Glomerular visceral epithelial cell (primary cell): ENCODE results near the gene OTOA.
A peak's percentile ranks its signal among the peaks of the same experiment; 100 is the strongest.
"Not testable (repeated sequence)": the region's sequence is repeated elsewhere in the genome, so short reads cannot be mapped to it uniquely, and the experiment has no call there.

Source experiments
- DNase-seq: peaks from one replicate; pipeline ENCODE4 v3.0.0-alpha.2; 2016; ENCODE audit errors: extremely low spot score

Gene OTOA

DNA sequence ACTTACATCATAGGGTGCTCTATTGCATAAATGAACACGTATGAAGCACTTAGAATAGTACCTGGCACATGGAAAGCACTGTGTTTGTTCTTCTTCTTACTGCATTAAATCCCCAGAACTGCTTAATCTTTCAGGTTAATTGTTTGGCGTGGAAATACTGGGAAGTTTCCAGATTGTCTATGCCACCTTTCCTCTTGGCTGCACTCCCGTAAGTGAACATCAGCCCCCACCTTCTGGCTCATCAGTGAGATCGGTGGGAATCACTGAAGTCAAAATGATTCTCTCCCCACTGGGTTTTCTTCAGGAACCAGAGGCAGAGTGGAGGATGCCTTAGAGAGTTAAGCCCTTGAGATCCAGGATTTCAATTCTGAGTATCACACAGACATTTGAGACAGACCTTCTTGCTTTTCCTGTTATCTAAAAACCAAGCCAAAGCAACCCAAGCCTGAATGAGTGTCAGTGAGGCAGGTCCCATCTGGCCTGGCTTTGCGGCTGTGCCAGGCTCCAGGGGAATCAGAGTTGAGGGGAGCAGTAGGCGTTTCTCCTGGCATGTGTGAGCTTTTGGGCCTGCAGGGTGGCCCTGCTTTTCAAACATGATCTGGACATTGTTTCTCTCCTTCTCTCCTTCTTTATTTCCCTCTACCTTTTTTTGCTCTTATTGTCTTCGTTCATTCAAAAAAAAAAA is 59.1 kb downstream of the OTOA start:
- no peak for DNase-seq

DNA sequence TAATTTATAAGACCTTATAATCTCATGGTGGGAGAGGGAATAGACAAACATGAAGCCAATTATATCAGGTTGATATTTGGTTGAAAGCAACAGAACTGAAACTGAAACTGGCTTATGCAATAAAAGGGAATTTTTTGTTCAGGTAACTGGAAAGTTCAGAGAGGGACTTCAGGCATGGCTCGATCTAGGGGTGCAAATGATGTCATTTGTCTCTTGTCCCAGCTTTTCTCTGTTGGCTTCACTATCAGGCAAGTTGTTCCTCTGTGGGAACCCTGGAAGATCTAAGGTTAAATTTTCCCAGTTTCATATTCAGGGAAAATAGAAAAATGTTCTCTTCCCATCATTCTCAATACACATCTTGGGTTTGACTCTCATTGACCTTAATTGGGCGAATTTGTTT is 59.8 kb downstream of the OTOA start:
- no peak for DNase-seq

DNA sequence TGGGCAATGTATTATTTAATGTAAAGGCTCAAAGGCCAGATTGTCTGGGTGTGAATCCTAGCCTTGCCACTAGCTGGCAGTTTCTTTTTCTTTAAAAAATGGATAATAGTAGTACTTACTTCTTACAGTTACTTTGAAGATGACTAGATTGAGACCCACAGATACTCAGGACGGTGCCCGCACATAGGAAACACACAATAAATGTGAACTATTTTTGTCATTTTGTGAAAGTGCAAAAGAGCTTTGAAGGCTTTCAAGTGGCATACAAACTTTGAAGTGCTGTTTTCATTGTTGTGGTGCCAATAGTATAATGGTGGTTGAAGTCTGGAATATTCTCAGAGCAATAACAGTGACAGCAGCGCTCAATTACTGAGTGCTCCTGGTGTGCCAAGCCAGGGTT is 63.6 kb downstream of the OTOA start:
- no peak for DNase-seq

DNA sequence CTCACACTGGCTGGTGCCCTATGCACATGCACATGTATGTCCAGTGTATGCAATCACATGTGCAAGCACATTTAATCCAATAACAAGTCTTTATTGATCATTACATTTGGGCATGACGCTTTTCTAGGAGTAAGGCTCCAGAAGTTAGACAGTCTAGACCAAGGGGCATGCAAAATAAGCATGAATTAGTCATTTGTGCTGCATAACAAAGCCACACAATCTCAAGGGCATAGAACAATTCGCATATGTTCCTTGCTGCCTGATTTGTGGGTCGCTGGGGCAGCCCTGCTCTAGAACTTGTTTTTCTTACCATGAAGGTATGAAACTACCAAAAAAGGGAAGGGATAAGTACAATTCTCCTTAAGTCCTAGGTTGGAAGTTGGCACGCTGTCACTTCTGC is 67.5 kb downstream of the OTOA start:
- DNase-seq = not testable (repeated sequence)

DNA sequence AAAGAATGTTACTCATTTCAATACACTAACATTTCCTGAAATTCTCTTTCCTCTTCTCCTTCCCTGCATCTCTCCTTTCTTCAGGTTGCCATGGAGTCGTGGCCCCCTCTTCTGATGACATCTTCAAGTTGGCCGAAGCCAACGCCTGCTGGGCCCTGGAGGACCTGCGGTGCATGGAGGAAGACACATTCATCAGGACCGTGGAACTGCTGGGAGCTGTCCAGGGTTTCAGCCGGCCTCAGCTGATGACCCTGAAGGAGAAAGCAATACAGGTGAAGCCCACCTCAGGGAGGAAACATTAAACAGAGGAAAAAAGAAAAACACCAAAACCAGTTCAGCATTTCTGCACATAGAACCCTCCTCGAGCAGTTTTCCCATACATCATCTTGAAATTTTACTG is 76.9 kb downstream of the OTOA start:
- DNase-seq = not testable (repeated sequence)

DNA sequence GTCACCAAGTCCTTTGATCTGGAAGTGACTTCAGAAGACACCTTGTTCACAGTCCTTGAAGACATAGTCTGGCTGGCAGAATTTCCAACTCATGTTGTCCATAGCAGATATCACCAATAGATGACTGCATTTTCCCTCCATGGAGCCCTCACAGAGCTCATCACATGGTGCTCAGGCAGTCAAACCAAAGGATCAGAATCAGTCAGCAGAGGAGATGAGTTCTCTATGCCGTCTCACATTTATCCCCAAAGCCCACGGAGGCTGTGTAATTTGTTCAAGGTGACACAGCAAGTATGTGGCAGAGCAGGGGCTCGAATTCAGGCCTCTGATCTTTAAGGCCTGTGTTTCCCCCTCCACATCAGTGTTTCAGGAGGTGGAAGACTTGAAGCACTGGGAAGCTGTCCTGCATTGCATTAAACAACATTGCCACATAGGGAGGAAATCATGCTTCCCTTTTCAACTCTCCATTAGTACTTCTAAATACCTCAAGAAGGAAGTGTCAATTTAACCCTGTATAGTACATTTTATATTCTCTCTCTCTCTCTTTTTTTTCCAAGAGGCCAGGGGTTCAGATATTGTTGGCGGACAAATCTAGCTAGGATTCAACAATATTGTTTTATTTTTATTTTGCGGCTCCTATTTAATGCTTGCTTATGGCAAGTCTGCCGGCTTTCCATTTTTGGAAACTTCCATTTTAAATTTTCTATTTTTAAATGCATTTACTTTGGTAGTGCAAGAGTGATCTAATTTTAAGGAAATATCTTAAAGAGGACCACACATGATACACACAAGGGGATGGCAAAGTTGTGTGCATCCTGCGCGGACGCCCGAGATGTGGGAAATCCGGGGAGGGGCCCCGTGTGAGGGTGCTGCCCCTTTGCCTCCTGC is 92.7 kb downstream of the OTOA start:
- not testable (repeated sequence) for DNase-seq

DNA sequence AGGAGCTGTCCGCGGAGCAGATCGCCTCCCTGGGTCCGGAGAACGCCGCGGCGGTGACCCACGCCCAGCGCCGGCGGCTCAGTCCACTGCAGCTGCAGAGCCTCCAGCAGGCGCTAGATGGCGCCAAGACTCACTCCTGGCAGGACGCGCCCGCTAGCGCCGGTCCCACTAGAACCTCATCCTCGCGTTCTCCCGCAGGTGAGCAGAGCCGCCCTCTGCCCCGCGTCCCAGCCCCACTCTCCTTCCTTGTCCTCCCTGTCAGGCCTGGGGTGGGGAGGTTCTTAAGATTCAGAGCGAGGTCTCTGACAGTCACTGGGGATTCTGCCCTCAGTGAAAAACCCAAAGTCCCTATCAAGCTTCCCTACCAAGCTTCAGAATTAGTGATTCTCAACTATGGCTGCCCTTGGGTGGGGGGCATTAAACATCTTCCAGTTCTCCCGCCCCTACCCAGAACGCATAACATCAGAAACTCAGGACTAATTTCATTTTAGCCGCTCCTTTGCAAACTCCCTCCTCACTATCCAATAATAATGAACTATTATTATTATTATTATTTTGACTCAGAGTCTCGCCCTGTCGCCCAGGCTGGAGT is 93.4 kb downstream of the OTOA start:
- not testable (repeated sequence) for DNase-seq

DNA sequence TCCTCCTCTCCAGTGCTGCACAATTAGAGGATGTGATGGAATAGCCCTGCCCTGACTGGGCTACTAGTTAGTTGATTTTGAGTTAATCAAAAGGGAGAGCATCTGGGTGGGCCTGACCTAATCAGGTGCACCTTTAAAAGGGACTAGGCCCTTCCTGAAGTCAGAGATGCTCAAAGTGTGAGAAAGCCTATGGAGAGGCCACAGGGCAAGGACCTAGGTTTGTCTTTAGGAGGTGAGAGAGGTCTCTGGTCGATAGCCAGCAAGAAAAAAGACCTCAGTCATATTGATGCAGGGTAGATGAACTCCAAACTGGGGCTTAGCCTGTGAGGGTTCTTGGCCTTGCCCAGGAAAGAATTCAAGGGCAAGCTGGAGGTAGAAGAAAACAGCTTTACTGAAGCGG is 104.5 kb downstream of the OTOA start:
- not testable (repeated sequence) for DNase-seq

DNA sequence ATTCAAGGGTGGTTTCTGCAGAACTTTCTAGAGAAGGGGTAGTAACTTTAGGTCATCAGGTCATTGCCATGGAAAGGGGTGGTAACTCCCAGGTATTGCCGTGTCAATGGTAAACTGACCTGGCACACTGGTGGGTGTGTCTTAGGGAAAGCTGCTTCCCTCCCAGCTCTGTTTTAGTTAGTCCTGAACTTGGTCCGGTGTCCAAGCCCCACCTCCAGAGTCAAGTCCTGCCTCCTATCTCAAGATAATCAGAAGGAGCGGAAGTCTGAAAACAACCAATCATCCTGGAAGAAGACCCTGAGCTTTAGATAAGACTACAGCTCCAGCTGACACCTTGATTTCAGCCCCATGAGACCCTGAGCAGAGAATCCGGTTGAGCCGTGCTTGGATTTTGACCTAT is 105.0 kb downstream of the OTOA start:
- not testable (repeated sequence) for DNase-seq

DNA sequence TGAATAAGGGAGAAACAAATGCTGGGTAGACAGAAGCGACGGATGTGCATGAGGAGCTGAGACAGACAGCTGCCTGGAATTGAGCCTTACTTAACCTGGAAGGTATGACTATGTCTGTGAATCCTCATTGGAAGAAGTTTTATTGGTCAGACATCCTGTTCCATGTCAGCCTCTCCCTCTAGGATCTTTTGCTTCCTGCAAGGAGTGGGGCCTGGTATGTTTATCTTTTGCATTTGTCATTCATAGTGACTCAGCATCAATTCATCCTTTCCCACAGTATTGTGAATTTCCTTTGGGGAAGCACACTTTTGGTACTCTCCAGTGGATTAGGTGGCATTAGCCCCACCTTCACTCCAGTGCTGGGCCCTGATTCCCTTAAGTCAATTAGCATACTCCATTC is 105.5 kb downstream of the OTOA start:
- DNase-seq = peak; percentile 50

DNA sequence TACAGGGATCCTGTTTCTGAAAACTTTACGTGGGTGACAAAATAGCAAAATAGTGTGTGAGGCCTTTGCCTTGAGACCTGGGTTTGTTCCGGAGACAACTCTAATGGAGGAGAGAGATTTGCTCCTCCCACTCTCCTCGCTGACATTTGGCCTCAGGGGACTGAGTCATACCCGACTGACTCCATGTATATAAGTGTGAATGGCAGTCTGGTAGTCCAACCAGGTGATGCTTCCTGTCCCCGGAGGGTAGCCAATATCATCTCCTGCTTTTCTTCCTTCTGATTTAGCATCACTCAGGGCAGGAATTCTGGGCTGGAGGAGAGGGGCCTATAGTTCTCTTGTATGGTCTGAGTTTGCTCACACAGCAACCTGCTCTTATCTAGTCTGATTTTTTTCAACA is 106.8 kb downstream of the OTOA start:
- not testable (repeated sequence) for DNase-seq

DNA sequence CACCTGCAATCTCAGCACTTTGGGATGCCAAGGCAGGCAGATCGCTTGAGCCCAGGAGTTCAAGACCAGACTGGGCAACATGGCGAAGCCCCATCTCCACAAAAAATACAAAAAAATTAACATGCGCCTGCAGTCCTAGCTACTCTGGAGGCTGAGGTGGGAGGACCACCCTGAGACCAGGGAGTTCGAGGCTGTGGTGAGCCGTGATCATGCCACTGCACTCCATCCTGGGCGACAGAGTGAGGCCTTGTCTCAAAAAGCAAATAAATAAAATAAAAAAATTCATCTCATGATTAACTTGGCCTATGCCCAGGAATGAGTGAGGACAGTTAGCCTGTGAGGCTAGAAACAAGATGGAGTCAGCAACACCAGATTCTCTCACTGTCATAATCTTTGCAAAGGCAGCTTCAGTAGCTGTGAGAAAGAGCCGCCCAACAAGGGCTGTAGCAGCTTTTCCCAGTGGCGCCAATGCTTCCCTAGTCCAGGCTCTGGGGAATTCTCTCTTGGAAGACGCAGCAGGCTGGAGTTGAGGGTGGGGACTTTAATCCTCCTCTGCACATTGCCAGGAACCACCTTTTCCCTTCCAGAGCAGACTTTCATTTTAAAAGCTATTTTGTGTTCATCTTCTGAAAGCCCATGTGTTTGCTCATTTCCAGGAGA is 108.9 kb downstream of the OTOA start:
- not testable (repeated sequence) for DNase-seq

DNA sequence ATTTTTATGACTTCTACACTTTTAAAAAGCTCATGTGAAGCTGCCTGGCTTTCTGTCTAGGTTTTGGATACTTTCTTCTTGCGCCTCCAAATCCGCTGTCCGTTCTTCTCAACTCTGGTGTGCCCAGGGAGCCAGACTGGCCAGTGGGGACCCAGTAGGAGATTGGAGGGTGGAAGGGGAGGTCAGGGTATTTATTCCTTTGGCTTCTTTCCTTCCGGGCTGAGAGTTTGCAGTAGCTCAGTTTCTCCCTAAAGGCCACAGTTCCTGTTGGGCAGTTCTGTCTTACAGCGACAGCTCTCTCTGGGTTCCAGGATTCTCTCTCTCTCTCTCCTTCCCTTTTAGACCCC is 109.4 kb downstream of the OTOA start:
- not testable (repeated sequence) for DNase-seq

DNA sequence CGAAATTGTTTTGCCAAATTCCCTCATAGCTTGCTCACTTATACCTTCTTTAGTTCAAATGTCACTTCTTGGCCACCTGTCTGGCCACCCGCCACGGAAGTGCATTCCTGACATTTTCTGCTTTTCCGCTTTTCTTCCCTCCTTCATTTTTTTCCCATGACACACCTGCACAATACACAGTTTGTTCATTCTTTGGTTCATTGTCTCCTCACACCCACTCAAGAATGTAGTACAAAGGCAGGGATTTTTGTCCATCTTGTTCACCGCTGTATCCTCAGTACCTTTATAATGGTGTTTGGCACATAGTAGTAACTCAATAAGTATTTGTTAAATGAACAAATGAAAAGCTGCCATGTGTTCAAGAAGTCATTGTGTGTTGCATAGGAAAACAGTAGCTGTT is 116.8 kb downstream of the OTOA start:
- DNase-seq = not testable (repeated sequence)

DNA sequence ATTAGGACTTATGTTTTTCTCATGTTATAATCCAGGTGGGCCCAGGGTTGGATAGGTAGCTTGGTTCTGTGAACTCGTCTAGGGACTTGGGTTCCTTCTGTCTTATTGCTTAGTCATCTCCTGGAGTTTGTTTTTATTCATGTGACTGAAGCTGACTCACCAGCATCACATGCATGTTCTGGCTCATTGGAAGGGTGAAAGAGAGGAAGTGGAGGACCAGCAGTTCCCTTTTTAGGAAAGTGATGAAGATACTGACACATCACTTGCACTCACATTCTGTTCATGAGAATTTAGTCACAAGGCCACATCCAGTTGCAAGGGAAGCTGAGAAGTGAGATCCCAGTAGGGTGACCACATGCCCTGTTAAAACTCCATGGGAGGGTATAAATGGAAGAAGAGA is 126.7 kb downstream of the OTOA start:
- DNase-seq = not testable (repeated sequence)

DNA sequence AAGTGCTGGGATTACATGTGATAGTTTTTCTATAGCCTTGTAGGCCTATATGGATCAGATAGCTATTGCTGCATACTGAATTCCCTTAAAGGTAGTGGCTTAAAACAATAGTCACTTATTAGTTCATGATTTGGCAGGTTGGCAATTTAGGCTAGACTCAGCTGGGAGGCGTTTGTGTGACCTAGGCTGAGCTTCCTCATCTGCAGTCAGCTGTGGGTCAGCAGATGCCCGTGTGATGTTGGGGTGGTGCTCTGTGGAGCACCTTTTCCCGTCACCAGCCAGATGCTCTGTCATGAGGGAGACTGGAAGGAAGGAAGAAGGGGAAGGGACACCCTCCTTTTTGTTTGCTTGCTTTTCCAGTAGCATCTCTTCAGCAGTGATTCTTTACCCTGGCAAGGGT is 129.5 kb downstream of the OTOA start:
- not testable (repeated sequence) for DNase-seq

DNA sequence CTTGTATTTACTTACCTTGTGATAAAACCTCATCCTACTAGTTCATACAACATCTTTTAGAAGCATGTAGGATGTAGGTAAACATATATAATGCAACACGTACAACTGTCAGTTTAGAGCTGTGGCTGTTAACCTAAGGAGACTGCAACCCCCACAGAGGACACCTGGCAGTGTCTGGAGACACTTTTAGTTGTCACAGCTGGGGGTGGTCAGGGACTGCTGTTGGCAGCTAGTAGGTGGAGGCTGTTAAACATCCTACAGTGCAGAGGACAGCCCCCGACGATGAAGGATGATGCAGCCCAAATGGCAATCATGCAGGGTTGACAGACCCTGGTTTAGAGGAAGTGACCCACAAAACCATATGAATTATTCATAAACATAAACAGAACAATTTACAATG is 134.8 kb downstream of the OTOA start:
- DNase-seq = not testable (repeated sequence)

DNA sequence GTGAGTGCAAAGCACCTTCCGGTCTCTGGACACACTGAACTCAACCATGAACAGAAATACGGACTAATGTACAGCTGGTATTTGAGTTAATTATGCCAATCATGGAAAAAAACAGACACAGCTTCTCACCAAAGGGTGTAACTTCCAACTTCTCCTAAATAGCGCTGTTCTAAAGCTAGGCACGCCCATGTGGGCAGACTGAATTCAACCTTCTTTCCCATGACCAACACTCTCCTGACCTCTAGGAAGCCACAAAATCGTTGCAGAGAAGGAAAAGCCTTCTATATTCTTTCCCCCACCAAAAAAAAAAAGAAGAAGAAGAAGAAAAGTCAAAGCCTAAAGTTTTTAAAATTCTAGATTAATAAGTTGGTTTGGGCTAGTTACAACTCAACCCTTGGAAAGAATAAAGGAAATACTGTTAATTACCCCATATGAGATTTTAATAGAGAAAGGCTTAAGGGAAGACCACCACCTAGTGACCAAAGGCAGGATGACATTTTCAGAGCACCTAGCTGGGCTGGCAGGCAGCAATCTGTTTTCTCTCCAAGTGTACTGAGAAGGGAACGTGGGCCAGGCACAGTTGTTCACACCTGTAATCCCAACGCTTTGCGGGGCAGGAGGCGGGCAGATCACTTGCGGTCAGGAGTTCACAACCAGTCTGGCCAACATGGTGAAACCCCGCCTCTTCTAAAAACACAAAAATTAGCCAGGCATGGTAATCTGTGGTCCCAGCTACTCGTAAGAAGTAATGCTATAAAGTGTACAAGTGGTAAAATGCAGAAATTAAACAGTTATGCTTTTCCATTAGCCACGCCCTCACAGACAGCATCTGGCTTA is 138.0 kb downstream of the OTOA start:
- DNase-seq = peak; percentile 40

DNA sequence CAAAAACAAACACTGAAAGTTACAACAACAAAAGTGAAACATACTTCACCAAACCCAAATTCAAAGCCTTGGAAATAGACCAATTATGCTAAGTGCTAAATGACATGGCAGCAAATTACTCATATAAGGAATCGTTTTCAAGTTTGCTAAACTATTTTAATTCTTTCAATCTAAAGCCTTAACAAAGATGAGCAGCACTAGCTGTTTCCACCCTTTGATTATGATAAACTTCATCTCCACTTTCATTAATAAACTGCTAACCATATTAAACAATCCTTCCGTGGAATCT is 138.6 kb downstream of the OTOA start:
- DNase-seq = not testable (repeated sequence)
